ENCODE measurements around the gene FERD3L.

Gene FERD3L

DNA sequence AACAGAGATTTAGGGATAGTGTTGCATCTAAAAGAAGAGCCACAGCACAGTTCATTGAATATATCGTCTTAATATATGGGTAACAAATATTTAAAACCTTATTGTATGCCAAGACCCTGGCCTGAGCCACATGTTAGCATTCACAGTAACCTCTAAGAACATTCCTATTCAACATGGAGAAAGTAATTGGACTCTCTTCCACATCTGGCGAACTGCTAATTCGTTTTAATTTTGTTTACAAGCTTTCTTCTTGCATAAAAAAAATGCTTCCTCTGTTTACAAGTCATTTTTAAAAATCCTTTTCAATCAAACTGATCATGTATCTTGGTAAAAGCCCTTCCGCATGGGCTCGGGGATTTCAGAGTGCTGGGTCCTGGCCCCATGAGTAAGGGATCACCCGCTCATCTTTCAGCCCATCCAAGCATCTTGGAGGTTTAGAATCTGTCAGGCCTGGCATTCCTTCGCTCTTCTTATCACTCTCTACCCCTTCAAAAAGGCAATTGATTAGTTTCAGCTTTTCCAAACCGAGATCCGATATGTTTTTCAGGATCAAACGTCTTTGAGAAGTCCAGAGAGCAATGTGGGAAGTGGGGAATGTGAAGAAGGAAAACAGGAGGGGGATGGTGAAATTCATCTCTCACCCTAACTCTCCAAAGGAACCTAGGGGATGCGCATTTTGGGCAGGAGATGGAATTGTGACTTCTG, 35.0 kb downstream of the FERD3L start:
- no peaks in the 10 kb centered on the region for H3K36me3 ChIP-seq (replicated peaks)
- H3K27me3 ChIP-seq (replicated peaks), result no peaks in the 10 kb centered on the region
- no peak for DNase-seq
- TF ChIP-seq, protein P1, sequence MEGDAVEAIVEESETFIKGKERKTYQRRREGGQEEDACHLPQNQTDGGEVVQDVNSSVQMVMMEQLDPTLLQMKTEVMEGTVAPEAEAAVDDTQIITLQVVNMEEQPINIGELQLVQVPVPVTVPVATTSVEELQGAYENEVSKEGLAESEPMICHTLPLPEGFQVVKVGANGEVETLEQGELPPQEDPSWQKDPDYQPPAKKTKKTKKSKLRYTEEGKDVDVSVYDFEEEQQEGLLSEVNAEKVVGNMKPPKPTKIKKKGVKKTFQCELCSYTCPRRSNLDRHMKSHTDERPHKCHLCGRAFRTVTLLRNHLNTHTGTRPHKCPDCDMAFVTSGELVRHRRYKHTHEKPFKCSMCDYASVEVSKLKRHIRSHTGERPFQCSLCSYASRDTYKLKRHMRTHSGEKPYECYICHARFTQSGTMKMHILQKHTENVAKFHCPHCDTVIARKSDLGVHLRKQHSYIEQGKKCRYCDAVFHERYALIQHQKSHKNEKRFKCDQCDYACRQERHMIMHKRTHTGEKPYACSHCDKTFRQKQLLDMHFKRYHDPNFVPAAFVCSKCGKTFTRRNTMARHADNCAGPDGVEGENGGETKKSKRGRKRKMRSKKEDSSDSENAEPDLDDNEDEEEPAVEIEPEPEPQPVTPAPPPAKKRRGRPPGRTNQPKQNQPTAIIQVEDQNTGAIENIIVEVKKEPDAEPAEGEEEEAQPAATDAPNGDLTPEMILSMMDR (IDR thresholded peaks at IDR 0.05; ENCODE audit: low read depth, low read length, missing control alignments), result no peak
- in situ Hi-C loops (cut with HindIII; ENCODE audit: low pct_ligation_motif_present, low sequenced_read_pairs), result no loop called here
- H3K27ac ChIP-seq, result no peak overlapping the region
- H3K4me3 ChIP-seq (ENCODE audit: low read depth, low read length), result no peak overlapping the region

DNA sequence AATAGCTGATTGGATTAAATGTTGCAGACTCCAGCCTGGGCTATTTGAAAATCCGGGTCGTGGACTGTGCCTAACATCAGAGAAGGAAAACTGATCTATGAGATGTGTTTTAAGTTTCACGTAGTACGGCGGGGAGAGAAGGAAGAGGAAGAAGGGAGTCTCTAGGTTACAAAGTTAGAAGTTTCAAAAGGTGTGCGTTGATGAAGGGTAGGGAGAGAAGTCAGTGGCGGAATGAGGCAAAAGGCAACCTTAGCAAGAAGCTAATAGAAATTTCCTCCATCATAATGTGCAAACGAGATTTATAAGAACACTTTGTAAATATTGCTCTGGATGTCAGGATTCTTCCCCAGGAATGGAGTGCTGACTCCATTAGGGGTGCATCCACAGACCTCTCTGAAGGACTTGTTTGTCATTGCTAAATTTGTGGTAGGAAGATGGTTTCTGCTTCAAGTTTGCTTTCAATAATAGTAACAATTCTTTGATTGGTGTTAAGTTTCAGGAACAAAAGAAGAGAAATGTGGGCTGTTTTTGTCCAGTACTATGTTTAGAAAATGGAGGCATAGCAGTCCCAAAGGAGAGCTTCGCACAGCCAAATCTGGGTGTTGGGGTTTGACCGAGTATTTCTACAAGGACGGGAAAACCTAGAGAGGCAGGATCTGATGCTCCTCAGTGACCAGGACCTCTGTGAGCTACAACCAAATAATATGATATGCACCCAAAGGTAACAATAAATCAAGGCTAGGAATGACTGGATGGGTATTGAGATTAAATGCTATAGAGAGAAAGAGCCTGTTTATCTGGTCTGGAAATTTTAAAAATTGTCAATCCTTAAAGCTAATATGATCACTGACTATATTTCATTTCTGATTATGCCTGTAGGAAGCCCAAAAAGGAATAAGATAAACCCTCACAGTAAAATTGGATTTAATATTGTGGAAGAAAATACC, 35.9 kb downstream of the FERD3L start:
- in situ Hi-C loops (cut with HindIII; ENCODE audit: low pct_ligation_motif_present, low sequenced_read_pairs), result no loop called here
- H3K4me3 ChIP-seq (ENCODE audit: low read depth, low read length), result no peak overlapping the region
- TF ChIP-seq, protein P1 (IDR thresholded peaks at IDR 0.05; ENCODE audit: low read depth, low read length, missing control alignments), result no peak
- no peak overlapping the region for H3K27ac ChIP-seq
- H3K36me3 ChIP-seq (replicated peaks), result no peaks in the 10 kb centered on the region
- no peak for DNase-seq
- no peaks in the 10 kb centered on the region for H3K27me3 ChIP-seq (replicated peaks)

DNA sequence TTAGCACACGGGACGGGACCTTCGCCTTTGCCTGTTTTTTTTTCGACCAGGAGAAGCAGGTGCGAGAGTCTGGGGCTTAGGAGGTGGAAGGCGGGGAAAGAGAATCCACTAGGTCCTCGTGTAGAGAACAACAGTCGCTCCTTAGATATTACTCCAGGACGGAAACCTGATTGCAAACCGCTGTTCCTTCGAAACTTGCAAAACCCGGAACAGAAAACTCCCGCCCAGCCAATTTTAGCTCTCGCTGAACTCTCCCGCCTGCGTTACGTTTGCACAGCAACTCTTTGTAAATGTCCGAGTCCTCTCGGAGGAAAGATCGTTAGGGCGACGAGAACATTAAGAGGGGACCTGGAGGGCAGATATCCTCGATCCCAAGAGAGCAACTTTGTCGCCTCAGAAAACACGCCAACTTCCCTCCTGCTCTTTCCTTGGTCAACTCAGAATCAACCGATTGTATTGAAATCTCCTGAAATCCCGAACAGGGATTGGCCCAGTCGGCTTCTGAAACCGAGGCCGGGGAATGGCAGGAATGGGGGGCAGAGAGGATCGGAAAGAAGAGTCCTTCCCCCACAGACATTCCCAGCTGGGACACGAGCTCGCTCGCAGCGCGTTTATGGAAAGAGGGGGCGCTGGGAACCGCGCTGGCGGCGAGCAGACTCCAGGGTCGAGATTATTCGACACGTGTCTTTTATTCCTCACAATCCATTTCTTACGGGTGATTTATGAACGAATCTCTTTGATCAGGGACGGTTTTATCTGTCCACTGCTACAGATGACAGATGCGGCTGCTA, 37.7 kb downstream of the FERD3L start:
- Histone ChIP-seq H3K4me3 (ENCODE audit: low read depth, low read length) (peak overlapping the region; percentile 67), H3K36me3 (replicated peaks) (no peaks in the 10 kb centered on the region), H3K27ac (peak overlapping the region; percentile 62), H3K27me3 (replicated peaks) (no peaks in the 10 kb centered on the region)
- TF ChIP-seq, protein P1 (IDR thresholded peaks at IDR 0.05; ENCODE audit: low read depth, low read length, missing control alignments), result no peak
- in situ Hi-C loops (cut with HindIII; ENCODE audit: low pct_ligation_motif_present, low sequenced_read_pairs), result no loop called here
- DNase-seq, result peak; percentile 60

DNA sequence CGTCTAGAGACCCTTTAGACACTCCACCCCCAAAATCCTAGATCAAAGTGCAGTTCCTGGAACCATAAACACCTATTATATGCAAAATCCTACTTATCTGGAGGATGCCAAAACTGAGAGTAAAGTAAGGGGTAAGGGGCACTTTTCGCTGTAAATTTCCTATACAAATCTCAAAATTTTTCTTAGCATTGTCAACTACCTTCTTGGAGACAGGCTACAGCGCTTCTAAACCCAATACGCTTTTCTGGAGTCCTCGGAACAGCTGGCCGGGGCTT, 38.2 kb downstream of the FERD3L start:
- no peak for DNase-seq
- no peaks in the 10 kb centered on the region for H3K36me3 ChIP-seq (replicated peaks)
- H3K27ac ChIP-seq, result no peak overlapping the region
- TF ChIP-seq, protein P1 (IDR thresholded peaks at IDR 0.05; ENCODE audit: low read depth, low read length, missing control alignments), result no peak
- in situ Hi-C loops (cut with HindIII; ENCODE audit: low pct_ligation_motif_present, low sequenced_read_pairs), result no loop called here
- H3K4me3 ChIP-seq (ENCODE audit: low read depth, low read length), result peak overlapping the region; percentile 67
- no peaks in the 10 kb centered on the region for H3K27me3 ChIP-seq (replicated peaks)

DNA sequence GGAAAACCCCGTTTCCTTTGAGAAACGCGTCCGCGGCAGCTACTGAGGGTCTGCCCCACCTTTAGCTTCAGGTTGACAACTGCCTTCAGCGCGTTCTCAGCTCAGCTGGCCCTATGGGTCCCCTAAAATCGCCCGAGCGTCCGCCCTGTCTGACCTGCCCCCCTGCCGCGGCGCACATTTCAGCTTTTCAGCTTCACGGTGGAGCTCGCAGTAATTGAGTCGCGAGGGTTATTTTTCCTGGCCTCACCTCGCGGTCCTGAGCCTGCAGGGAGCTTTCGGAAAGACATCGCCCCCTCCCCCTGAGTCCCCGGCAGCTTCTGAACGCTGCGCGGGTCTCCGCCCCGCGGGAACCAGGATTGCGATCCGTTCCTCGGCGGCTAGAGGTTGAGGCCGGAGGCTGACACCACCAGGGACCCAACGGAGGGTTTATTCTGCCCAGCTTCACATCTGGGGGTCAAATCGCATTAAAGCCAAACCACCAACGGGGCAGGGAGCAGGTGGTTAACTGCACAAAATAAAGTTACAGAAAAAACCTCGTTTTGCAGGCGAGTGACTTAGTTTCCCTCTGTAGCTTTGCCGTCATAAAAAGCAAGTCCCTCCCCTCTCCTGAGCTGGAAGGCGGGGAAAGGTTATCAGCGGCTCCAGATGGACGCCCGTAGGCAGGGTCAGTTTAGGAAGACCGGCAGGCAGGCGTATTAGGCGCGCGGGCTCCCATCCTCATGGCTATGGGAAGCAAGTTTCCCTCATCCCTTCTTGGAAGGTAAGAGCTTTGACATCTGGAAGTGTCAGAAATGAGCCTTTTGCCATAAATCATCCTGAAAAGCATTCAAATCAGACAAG, 38.8 kb downstream of the FERD3L start:
- in situ Hi-C loops (cut with HindIII; ENCODE audit: low pct_ligation_motif_present, low sequenced_read_pairs), result no loop called here
- Histone ChIP-seq H3K27ac (no peak overlapping the region), H3K27me3 (replicated peaks) (no peaks in the 10 kb centered on the region), H3K36me3 (replicated peaks) (no peaks in the 10 kb centered on the region), H3K4me3 (ENCODE audit: low read depth, low read length) (peak overlapping the region; percentile 67)
- no peak for DNase-seq
- TF ChIP-seq, protein P1 (IDR thresholded peaks at IDR 0.05; ENCODE audit: low read depth, low read length, missing control alignments), result no peak

Data from brain microvascular endothelial cell (primary cell).